ENCODE data around the gene IL6R.

IL6R gene

DNA sequence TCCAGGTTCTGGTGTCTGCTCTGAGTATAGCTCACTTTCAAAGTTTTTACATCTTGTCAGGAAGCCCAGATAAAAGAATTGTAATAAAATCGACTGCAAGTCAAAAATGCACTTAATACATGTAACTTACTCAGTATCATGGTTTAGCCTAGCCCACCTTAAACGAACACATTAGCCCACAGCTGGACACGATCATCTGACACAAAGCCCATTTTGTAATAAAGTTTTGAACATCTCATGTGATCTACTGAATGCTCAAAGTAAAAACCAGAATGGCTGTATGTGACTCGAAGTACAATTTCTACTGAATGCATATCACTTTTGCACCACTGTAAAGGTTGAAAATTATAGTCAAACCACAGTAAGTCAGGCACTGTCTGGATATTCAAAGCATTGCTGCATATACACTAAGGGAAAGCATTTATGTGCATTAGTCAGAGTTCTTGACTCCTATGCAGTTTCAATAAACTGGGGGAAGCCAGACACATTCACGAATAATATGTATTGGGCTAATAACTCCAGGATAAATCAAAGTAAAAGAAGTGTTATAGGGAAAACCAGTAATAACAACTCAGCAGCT lies 84.6 kb downstream of the IL6R start:
- H3K4me3 ChIP-seq (ENCODE audit: low read length): no peak overlapping the region
- TF ChIP-seq, protein P1, sequence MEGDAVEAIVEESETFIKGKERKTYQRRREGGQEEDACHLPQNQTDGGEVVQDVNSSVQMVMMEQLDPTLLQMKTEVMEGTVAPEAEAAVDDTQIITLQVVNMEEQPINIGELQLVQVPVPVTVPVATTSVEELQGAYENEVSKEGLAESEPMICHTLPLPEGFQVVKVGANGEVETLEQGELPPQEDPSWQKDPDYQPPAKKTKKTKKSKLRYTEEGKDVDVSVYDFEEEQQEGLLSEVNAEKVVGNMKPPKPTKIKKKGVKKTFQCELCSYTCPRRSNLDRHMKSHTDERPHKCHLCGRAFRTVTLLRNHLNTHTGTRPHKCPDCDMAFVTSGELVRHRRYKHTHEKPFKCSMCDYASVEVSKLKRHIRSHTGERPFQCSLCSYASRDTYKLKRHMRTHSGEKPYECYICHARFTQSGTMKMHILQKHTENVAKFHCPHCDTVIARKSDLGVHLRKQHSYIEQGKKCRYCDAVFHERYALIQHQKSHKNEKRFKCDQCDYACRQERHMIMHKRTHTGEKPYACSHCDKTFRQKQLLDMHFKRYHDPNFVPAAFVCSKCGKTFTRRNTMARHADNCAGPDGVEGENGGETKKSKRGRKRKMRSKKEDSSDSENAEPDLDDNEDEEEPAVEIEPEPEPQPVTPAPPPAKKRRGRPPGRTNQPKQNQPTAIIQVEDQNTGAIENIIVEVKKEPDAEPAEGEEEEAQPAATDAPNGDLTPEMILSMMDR (IDR thresholded peaks at IDR 0.05; ENCODE audit: low read depth, low read length): no peak
- TF ChIP-seq EZH2phosphoT487 (IDR thresholded peaks at IDR 0.05; ENCODE audit: low read depth): no peak
- peaks cover 21% of the 10 kb centered on the region for H3K27me3 ChIP-seq (ENCODE audit: low read depth, low read length)
- H4K20me1 ChIP-seq (ENCODE audit: insufficient read depth, low read length): no peaks in the 10 kb centered on the region
- H3K9ac ChIP-seq (ENCODE audit: low read length): no peak overlapping the region
- H3K4me2 ChIP-seq (ENCODE audit: low read length): no peak overlapping the region
- no peak overlapping the region for H2AFZ ChIP-seq (ENCODE audit: low read depth, low read length)
- H3K36me3 ChIP-seq (replicated peaks; ENCODE audit: low read depth, low read length): no peaks in the 10 kb centered on the region
- H3K9me3 ChIP-seq (ENCODE audit: insufficient read depth, low read length): no peaks in the 10 kb centered on the region
- peaks cover 20% of the 10 kb centered on the region for H3K4me1 ChIP-seq (ENCODE audit: low read length)
- no peak overlapping the region for H3K27ac ChIP-seq (ENCODE audit: low read length)
- no peaks in the 10 kb centered on the region for H3K79me2 ChIP-seq (ENCODE audit: low read length)

GRCh38 chr1:154490317-154490716 lies 85.2 kb downstream of the IL6R start:
- H3K27ac ChIP-seq (ENCODE audit: low read length): no peak overlapping the region
- H2AFZ ChIP-seq (ENCODE audit: low read depth, low read length): no peak overlapping the region
- TF ChIP-seq EZH2phosphoT487 (IDR thresholded peaks at IDR 0.05; ENCODE audit: low read depth): no peak
- H3K4me3 ChIP-seq (ENCODE audit: low read length): no peak overlapping the region
- no peaks in the 10 kb centered on the region for H4K20me1 ChIP-seq (ENCODE audit: insufficient read depth, low read length)
- H3K9me3 ChIP-seq (ENCODE audit: insufficient read depth, low read length): no peaks in the 10 kb centered on the region
- no peak overlapping the region for H3K9ac ChIP-seq (ENCODE audit: low read length)
- no peaks in the 10 kb centered on the region for H3K36me3 ChIP-seq (replicated peaks; ENCODE audit: low read depth, low read length)
- H3K79me2 ChIP-seq (ENCODE audit: low read length): no peaks in the 10 kb centered on the region
- peaks cover 20% of the 10 kb centered on the region for H3K4me1 ChIP-seq (ENCODE audit: low read length)
- no peak overlapping the region for H3K4me2 ChIP-seq (ENCODE audit: low read length)
- H3K27me3 ChIP-seq (ENCODE audit: low read depth, low read length): peaks cover 21% of the 10 kb centered on the region

GRCh38 chr1:154492115-154492514 lies 87.0 kb downstream of the IL6R start:
- Histone ChIP-seq H3K9ac (ENCODE audit: low read length) (no peak overlapping the region), H4K20me1 (ENCODE audit: insufficient read depth, low read length) (no peaks in the 10 kb centered on the region), H3K36me3 (replicated peaks; ENCODE audit: low read depth, low read length) (no peaks in the 10 kb centered on the region), H2AFZ (ENCODE audit: low read depth, low read length) (no peak overlapping the region), H3K79me2 (ENCODE audit: low read length) (no peaks in the 10 kb centered on the region), H3K4me2 (ENCODE audit: low read length) (peak overlapping the region; percentile 6; the same call in 1 of the 2 replicates), H3K4me3 (ENCODE audit: low read length) (no peak overlapping the region), H3K4me1 (ENCODE audit: low read length) (peaks cover 33% of the 10 kb centered on the region), H3K9me3 (ENCODE audit: insufficient read depth, low read length) (no peaks in the 10 kb centered on the region), H3K27me3 (ENCODE audit: low read depth, low read length) (peaks cover 14% of the 10 kb centered on the region), H3K27ac (ENCODE audit: low read length) (no peak overlapping the region)
- TF ChIP-seq, protein P1 (IDR thresholded peaks at IDR 0.05; ENCODE audit: low read depth, low read length): no peak
- TF ChIP-seq EZH2phosphoT487 (IDR thresholded peaks at IDR 0.05; ENCODE audit: low read depth): no peak

DNA sequence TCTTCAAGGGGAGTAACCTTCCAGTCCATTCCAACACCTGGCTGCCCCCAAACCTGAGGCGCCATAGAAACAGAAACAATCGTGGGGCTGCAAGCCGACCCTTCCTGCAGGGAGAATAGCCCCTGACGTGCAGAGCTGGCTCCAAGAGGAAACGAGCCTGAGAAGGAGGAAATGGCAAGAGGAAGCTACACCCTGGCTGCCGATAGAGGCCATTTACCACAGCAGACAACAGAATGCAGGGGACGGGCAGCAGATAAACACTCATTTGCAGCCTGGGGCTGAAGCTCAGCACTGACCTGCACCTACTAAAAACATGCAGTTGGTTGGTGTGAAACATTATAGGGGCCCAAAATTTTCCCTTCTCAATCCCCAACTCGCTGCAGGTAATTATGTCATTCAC lies 88.1 kb downstream of the IL6R start:
- Histone ChIP-seq H3K27me3 (ENCODE audit: low read depth, low read length) (peaks cover 14% of the 10 kb centered on the region), H3K79me2 (ENCODE audit: low read length) (no peaks in the 10 kb centered on the region), H3K9ac (ENCODE audit: low read length) (no peak overlapping the region), H3K9me3 (ENCODE audit: insufficient read depth, low read length) (no peaks in the 10 kb centered on the region), H3K4me1 (ENCODE audit: low read length) (peaks cover 35% of the 10 kb centered on the region), H3K27ac (ENCODE audit: low read length) (no peak overlapping the region), H3K36me3 (replicated peaks; ENCODE audit: low read depth, low read length) (no peaks in the 10 kb centered on the region), H2AFZ (ENCODE audit: low read depth, low read length) (peak overlapping the region; percentile 73), H3K4me2 (ENCODE audit: low read length) (peak overlapping the region; percentile 59), H3K4me3 (ENCODE audit: low read length) (peak overlapping the region; percentile 25), H4K20me1 (ENCODE audit: insufficient read depth, low read length) (no peaks in the 10 kb centered on the region)
- TF ChIP-seq, protein P1 (IDR thresholded peaks at IDR 0.05; ENCODE audit: low read depth, low read length): no peak
- TF ChIP-seq EZH2phosphoT487 (IDR thresholded peaks at IDR 0.05; ENCODE audit: low read depth): no peak

Data from OCI-LY3 (cell line).